Sigmoid colon (tissue), 7 donors: ENCODE results near the gene PHB1. TPM values are rescaled to one million over a fixed set of nuclear protein-coding genes. Genes with fewer than 3 reads are reported as not detected.

Source experiments
- DNase-seq: peaks from one replicate; pipeline ENCODE4 v3.0.0-alpha.2; 2019
- H3K27ac ChIP-seq, 4 donors: fragments of 200-600 bp; sonication (generic); one replicate each; pipeline ENCODE4 v1.5.1; 2016 to 2019; ENCODE audit warnings: mild to moderate bottlenecking in 1 of 4
- H3K27me3 ChIP-seq, 3 donors: fragments of 200-600 bp; sonication (generic); one replicate each; pipeline ENCODE4 v1.5.1; 2019; ENCODE audit warnings: mild to moderate bottlenecking in 1 of 3
- H3K36me3 ChIP-seq, 4 donors: fragments of 200-600 bp; sonication (generic); one replicate each; pipeline ENCODE4 v1.5.1; 2016 to 2019
- H3K4me1 ChIP-seq, 4 donors: fragments of 200-600 bp; sonication (generic); one replicate each; pipeline ENCODE4 v1.5.1; 2017 to 2019
- H3K4me3 ChIP-seq, 4 donors: fragments of 200-600 bp; sonication (generic); one replicate each; pipeline ENCODE4 v1.5.1; 2017 to 2019; ENCODE audit warnings: mild to moderate bottlenecking in 2 of 4, moderate library complexity in 1 of 4
- H3K9me3 ChIP-seq, 4 donors: fragments of 200-600 bp in 3 of 4; sonication (generic) in 3 of 4; one replicate each; pipeline versions ENCODE4 v1.5.1 to v1.6.1; 2013 to 2019
- EP300 ChIP-seq, 4 donors: sonication (generic); formaldehyde crosslinking; IDR thresholded peaks; one replicate each; pipeline ENCODE4 v1.6.1; 2017; ENCODE audit warnings: antibody characterized with exemption in 4 of 4
- POLR2A ChIP-seq, 2 donors: fragments of 450-650 bp; IDR thresholded peaks; one replicate each; pipeline ENCODE4 v1.6.1; 2016; ENCODE audit warnings: antibody characterized with exemption in 2 of 2, mild to moderate bottlenecking in 2 of 2, moderate library complexity in 2 of 2
- POLR2AphosphoS5 ChIP-seq, 4 donors: sonication (generic); formaldehyde crosslinking; IDR thresholded peaks; one replicate each; pipeline ENCODE4 v1.6.1; 2017; ENCODE audit warnings: antibody characterized with exemption in 4 of 4
- WGBS, 2 donors: extraction: QIAGEN DNeasy Blood & Tissue Kit; methylation state at CpG; one replicate each; pipeline ENCODE4 v1.1.7; 2013; 5-methylcytosine and 5-hydroxymethylcytosine counted together
- intact Hi-C: fragments of 100-400 bp; cut with DNase I; formaldehyde crosslinking; loops from one replicate; pipeline ENCODE4 v1.15.1; 2023
- polyA plus RNA-seq, 3 donors: library from polyadenylated mRNA; stranded (reverse); fragments of 200-250 nt; gene quantifications; one replicate each; pipeline ENCODE4 v1.2.3, GENCODE V29; 2013
- total RNA-seq, 4 donors: library from RNA; depleted of rRNA; stranded (reverse); fragments of >200 nt; gene quantifications; one replicate each; pipeline ENCODE4 v1.1.0, GENCODE V29; 2016
- TF ChIP-seq, protein P1 (sequence below), 4 experiments: fragments of 450-650 bp in 3 of 4; fragments of 200-600 bp in 1 of 4; IDR thresholded peaks; one replicate each; pipeline ENCODE4 v1.5.1; 2016 to 2019; ENCODE audit warnings: antibody characterized with exemption in 4 of 4, mild to moderate bottlenecking in 3 of 4, moderate library complexity in 2 of 4
- donor health status: healthy with polysubstance abuse.
- donor health status: Bipolar disorder and iron deficiency.
- donor health status: healthy.

PHB1 gene
- total and polyA plus RNA-seq, 7 donors, result 70.9 to 279 (median 105) TPM

DNA sequence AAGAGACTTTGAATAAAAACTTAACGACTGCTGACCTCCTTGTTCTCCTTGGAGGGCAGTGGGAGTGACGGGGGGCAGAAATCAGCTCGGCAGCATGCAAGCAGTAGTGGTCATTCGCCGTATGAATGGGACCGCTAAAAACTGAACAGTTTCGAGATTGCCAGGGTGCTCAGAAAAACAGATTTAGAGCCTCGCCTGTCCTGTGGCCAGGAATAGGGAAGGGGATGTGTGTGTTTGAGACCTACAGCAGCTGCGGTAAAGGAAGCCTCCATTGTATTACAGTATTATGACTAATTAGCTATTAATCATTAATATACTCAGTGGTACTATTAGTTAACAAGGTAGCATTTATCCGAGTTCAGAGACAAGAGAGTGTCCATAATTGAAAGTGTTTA is 52.0 kb downstream of the PHB1 start:
- WGBS, 2 donors, result 14 to 23% methylated on average over 10 of the region's 10 CpGs

DNA sequence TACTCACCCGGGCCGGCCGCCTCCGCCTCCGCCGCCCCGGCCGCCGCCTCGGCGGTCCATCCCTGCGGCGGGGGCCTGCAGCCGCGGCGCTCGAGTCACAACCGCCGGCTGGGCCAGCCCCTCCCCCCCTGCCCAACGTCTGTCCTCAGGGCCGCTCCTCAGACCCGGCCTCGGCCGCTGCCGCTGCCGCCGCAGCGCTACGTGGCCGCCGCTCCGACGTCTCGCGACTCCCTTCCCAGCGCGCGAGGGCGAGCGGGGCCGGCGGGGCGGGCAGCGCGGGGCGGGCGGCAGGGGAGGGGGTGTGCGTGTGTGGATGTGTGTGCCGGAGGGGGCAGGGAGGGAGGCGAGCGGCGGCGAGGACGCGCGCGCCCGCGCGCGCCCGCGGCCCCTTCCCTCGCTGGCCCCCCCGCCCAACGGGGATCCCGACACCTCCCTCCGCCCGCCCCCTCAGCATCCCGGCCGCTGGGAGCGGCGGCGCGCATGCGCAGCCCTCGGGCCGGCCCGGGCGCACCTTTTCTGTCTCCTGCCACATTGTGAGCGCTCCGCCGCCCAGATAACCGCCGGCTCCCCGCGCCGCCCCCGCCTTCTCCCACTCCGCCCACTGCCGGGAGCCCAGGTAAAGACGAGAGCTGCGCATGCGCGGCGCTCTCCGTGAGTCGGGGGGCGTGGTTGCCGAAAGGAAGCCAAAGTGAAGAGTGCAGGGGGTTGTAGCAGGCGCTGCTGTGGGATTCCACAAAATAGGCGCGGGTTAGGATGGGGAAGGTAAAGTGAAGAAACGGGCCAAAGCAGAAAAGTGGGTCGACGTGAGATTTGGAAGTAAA is 52.6 kb downstream of the PHB1 start, which contains the start of gene ZNF652:
Gene ZNF652, minus strand, starts transcription at position 349 of the 821 bp plus-strand sequence. CDS start 44,525 bp downstream, outside the sequence.
- Histone ChIP-seq H3K36me3 (no peaks in the 10 kb centered on the region), H3K4me3 (peak within 1 kb of the TSS; percentile 90 to 96 (median 94)), H3K9me3 (no peaks in the 10 kb centered on the region), H3K4me1 (peaks cover 0 to 44% (median 33%) of the 10 kb centered on the region in 4 donors), H3K27ac (peak within 1 kb of the TSS; percentile 94 to 99 (median 96)), H3K27me3 (no peaks in the 10 kb centered on the region)
- peak in 3 of 4 donors; percentile 61 to 77 (median 75) for TF ChIP-seq POLR2AphosphoS5 (IDR thresholded peaks at IDR 0.05)
- TF ChIP-seq, protein P1, sequence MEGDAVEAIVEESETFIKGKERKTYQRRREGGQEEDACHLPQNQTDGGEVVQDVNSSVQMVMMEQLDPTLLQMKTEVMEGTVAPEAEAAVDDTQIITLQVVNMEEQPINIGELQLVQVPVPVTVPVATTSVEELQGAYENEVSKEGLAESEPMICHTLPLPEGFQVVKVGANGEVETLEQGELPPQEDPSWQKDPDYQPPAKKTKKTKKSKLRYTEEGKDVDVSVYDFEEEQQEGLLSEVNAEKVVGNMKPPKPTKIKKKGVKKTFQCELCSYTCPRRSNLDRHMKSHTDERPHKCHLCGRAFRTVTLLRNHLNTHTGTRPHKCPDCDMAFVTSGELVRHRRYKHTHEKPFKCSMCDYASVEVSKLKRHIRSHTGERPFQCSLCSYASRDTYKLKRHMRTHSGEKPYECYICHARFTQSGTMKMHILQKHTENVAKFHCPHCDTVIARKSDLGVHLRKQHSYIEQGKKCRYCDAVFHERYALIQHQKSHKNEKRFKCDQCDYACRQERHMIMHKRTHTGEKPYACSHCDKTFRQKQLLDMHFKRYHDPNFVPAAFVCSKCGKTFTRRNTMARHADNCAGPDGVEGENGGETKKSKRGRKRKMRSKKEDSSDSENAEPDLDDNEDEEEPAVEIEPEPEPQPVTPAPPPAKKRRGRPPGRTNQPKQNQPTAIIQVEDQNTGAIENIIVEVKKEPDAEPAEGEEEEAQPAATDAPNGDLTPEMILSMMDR (IDR thresholded peaks at IDR 0.05), result no peak
- DNase-seq, result peak; percentile 95
- intact Hi-C loops, result loop anchor here (5.0 kb wide), 1 partner anchor 45 kb away; no protein-coding TSS in a partner anchor
- WGBS, 2 donors, result 0 to 1% methylated on average over 103 to 106 of the region's 106 CpGs

More for the DNA sequence above, 52.0 kb downstream of the PHB1 start:
- no peaks in the 10 kb centered on the region for H3K9me3 ChIP-seq
- peak overlapping the region; percentile 94 to 99 (median 96) for H3K27ac ChIP-seq
- intact Hi-C loops, result loop anchor here (5.0 kb wide), 1 partner anchor 45 kb away; no protein-coding TSS in a partner anchor
- H3K36me3 ChIP-seq, result no peaks in the 10 kb centered on the region
- peak overlapping the region; percentile 90 to 96 (median 94) for H3K4me3 ChIP-seq
- no peaks in the 10 kb centered on the region for H3K27me3 ChIP-seq
- TF ChIP-seq, protein P1 (IDR thresholded peaks at IDR 0.05), result no peak
- no peak for TF ChIP-seq POLR2AphosphoS5 (IDR thresholded peaks at IDR 0.05)
- DNase-seq, result no peak
- peaks cover 0 to 37% (median 27%) of the 10 kb centered on the region in 4 donors for H3K4me1 ChIP-seq

DNA sequence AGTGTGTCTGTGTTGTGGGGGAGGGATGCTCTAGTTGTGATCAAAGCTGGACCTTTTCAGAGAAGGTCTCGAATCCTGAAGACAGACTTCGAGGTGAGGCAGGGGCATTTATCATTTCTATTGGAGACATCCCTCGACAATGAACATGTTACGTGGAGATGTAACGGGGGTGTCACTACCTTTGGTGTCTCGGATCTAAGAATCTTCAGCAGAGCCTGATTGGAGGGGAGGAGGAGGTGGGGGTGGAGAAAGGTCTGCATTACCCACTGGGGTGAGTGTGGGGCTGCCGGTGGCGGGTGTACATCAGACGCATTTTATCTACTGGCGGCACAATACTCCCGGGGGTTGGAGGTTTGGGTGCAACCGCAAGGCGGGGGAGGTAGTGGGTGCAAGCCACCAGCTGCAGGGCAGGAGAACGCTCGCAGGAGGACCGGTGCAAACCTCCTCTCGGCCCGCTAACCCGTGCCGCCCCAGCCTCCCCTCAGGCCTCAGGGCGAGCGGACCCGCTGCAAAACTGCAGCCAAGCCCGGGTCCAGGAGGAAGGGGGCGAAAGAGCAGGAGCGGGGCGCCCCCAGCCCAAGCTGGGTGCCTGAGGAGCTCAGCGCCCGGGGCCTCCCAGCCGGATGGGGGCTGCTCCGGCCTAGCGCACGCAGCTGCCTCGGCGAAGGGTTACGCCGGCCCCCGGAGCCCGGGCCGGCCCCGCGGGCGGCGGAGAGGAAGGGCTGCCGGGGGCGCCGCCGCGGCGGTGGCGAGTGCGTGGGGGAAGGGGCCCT is 53.4 kb downstream of the PHB1 start:
- Histone ChIP-seq H3K27me3 (no peaks in the 10 kb centered on the region), H3K36me3 (no peaks in the 10 kb centered on the region), H3K27ac (peak overlapping the region; percentile 94 to 99 (median 96)), H3K4me1 (peaks cover 0 to 52% (median 41%) of the 10 kb centered on the region in 4 donors), H3K4me3 (peak overlapping the region; percentile 90 to 96 (median 94)), H3K9me3 (no peaks in the 10 kb centered on the region)
- peak; percentile 73 for DNase-seq
- intact Hi-C loops, result loop anchor here (5.0 kb wide), 1 partner anchor 44 kb away; no protein-coding TSS in a partner anchor
- TF ChIP-seq EP300 (IDR thresholded peaks at IDR 0.05) (no peak), POLR2AphosphoS5 (IDR thresholded peaks at IDR 0.05) (peak in 2 of 4 donors; percentile 29 to 51), POLR2A (IDR thresholded peaks at IDR 0.05) (no peak)
- TF ChIP-seq, protein P1 (IDR thresholded peaks at IDR 0.05), result no peak
- 0 to 1% methylated on average over 52 of the region's 52 CpGs for WGBS, 2 donors

DNA sequence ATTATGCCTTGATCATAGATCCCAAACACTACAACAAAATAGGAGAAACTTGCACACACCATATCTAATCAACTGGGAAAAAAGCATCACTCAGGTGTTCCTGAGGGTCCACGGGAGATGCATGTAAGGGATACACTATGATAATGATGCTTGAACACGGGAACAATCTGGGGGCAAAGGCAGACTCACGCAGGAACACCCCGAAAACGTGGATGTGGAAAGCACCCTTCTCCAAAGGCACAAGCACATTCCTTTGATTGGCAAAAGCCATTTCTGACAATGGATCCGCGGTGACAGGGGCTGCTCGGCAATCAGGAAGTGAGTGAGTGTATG is 53.9 kb downstream of the PHB1 start:
- Histone ChIP-seq H3K27ac (peak overlapping the region; percentile 94 to 99 (median 96)), H3K36me3 (no peaks in the 10 kb centered on the region), H3K4me1 (peaks cover 0 to 56% (median 44%) of the 10 kb centered on the region in 4 donors), H3K27me3 (no peaks in the 10 kb centered on the region), H3K4me3 (peak overlapping the region; percentile 90 to 96 (median 94)), H3K9me3 (no peaks in the 10 kb centered on the region)
- no peak for DNase-seq
- TF ChIP-seq EP300 (IDR thresholded peaks at IDR 0.05) (no peak), POLR2AphosphoS5 (IDR thresholded peaks at IDR 0.05) (no peak), POLR2A (IDR thresholded peaks at IDR 0.05) (no peak)
- TF ChIP-seq, protein P1 (IDR thresholded peaks at IDR 0.05), result no peak
- intact Hi-C loops, result loop anchor here (5.0 kb wide), 1 partner anchor 43 kb away; no protein-coding TSS in a partner anchor
- 1 to 2% methylated on average over 8 of the region's 8 CpGs for WGBS, 2 donors
